Measurements from ENCODE around the gene NLRP6.

Gene NLRP6

DNA sequence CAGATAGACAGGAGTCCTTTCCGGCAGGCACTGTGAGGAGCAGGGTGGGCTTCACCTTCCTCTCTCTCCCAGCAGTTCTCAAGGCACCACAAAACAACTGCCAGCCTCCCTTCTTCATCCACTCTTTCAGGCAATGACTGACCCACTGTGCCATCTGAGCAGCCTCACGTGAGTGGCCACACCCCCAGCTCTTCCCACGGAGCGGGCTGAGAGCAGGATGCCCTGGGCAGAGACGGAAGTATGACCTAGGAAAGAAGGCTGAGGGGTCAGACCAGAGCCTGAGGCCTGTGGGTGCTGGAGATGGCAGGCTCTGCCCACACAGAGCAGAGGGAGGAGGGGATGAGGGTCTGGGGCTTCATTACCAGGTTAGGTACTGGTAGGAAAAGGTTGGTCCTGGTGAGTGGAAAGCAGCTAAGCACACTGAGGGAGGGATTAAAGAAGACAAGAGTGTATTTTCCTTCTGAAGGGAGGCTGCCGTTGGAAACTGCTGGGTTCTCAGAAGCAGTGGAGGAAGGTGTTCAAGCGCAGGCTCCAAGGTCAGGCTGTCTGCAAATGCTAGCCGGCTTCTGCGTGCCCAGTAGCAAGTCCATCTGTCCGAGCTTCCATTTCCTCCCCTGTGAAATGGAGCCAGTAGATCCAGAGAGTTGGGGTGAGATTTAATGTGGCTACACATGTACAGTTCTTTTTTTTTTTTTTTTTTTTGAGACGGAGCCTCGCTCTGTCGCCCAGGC, 4.6 kb downstream of the NLRP6 start:
- DNase-seq = peak; percentile 1

GRCh38 chr11:283405-284104, 5.3 kb downstream of the NLRP6 start:
- peak; percentile 1 for DNase-seq

GRCh38 chr11:284105-285020, 6.2 kb downstream of the NLRP6 start:
- peak; percentile 1 for DNase-seq

- peak; percentile 1 for DNase-seq
These were observed 7.0 kb downstream of the NLRP6 start for GRCh38 chr11:285021-285893.

- peak; percentile 1 for DNase-seq
These were observed 7.7 kb downstream of the NLRP6 start for GRCh38 chr11:285894-286220.

GRCh38 chr11:286977-287820, 9.0 kb downstream of the NLRP6 start:
- DNase-seq = peak; percentile 61

DNA sequence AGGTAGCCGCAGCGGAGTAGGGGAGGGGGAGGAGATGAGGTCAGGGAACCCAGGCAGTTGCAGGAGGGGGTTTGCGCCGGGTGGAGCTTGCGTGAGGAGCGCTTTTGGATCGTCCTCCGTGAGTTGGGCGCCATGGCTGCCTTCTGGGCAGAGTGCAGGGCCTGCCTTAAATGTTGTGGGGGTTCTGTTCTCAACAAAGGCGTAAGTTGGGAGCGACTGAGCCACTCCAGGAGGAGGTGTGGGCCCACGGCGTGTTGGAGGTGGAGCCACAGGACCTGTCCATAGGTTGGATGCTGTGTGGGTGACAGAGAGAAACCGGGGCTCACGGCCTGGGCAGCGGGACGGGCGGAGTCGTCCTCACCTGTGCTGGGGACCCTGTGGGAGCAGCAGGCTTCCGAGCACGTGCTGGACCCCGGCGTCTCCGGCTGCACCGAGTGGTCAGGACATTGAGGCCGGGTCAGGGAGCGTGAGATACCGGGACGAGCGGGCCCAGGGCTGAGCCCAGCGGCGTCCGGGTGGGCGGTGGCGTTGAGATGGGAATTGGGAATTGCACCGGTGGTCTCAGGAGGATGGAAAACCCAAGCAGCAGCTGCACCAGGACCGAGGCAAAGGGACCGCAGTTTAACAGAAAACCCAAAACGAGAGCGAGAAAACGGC, 9.7 kb downstream of the NLRP6 start:
- peak; percentile 63 for DNase-seq

- peak; percentile 54 for DNase-seq
These were observed 10.5 kb downstream of the NLRP6 start, which contains the start of gene PGGHG for GRCh38 chr11:288478-289397. Gene PGGHG, plus strand, starts transcription at chr11:289126. Its CDS starts 691 bp downstream, at chr11:289817.

- DNase-seq = no peak
These were observed 11.1 kb downstream of the NLRP6 start for GRCh38 chr11:289398-289711.

GRCh38 chr11:289712-290620, 11.8 kb downstream of the NLRP6 start:
- no peak for DNase-seq

GRCh38 chr11:290621-291231, 12.5 kb downstream of the NLRP6 start:
- no peak for DNase-seq

- no peak for DNase-seq
These were observed 13.3 kb downstream of the NLRP6 start for GRCh38 chr11:291281-292210.

DNA sequence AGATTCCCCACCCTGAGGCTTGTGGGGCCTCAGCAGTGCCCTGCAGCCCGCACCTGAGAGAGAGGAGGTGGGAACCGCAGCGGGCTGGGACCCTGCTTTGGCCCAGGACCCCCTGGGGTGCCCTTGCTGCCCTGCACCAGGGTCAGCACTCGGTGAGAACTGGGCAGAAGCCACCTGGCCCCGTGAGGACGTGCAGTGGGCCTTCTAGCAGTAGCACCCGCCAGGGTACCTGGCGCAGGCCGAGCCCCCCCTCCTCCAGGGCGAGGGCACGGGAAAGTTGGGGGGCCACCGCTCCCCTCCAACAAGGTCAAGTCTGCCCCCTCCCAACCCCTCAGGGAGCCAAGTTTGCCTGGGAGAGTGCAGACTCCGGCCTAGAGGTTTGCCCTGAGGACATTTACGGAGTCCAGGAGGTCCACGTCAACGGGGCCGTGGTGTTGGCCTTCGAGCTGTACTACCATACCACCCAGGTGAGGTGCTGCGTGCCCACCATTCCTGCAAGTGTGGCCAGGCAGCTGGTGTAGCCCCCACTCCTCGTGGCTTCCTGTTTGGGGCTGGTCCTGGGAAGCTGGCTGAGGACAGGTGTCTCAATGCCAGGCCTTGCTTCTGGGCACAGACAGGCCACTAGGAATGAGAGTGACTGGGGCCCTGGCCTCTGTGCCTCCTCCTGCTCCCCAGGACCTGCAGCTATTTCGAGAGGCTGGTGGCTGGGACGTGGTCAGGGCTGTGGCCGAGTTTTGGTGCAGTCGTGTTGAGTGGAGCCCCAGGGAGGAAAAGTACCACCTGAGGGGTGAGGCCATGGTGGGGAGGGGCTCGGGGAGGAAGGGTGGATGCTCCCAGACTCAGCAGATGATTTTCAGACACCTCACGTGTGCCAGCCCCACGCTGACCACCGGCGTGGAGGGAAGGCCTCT, 14.3 kb downstream of the NLRP6 start:
- DNase-seq = no peak

DNA sequence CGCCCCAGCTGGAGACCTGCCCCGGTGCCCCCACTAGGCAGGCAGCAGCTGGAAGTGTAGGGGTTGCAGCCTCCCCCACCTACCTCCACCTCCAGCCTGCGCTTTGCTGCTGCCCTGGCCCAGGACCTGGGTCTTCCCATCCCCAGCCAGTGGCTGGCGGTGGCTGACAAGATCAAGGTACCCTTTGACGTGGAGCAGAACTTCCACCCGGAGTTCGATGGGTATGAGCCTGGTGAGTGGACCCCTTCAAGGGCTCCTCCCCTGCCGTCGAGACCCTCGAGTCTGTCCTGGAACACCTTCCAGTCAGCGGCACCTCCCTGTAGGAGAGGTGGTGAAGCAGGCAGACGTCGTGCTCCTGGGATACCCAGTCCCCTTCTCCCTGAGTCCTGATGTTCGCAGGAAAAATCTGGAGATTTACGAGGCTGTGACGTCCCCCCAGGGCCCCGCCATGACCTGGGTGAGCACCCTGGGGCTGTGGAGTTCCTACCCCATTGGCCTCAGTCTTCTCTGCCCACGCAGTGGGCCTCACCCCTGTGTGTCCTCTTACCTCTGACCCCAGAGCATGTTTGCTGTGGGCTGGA, 15.2 kb downstream of the NLRP6 start:
- DNase-seq = no peak

DNA sequence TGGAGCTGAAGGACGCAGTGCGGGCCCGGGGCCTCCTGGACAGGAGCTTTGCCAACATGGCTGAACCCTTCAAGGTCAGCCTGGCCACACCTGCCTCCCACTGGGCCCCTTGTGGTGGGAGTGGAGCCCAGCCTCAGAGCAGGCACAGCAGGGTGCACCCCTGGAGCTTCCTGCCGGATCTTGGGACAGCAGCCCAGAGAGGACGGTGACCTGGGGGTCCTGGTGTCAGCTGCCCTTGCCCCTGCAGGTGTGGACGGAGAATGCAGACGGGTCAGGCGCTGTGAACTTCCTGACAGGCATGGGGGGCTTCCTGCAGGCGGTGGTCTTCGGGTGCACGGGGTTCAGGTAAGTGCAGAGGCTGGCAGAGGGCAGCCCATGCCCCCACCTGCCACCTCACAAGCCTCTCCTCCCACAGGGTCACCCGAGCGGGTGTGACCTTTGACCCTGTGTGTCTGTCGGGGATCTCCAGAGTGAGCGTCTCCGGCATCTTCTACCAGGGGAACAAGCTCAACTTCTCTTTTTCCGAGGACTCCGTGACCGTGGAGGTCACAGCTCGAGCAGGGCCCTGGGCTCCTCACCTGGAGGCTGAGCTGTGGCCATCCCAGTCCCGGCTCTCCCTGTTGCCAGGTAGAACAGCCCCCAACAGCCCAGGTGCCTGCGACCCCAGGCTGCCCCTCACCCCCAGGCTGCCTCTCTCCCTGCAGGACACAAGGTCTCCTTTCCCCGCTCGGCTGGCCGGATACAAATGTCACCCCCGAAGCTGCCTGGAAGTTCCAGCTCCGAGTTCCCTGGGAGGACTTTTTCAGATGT, 15.8 kb downstream of the NLRP6 start:
- no peak for DNase-seq

All from activated naive CD4-positive, alpha-beta T cell treated with Interleukin-2 at 50 U/mL for 16 hours (primary cell).